ENCODE results near the gene ASZ1. TPM values are rescaled to one million over a fixed set of nuclear protein-coding genes. Genes with fewer than 3 reads are reported as not detected.
A peak's percentile ranks its signal among the peaks of the same experiment; 100 is the strongest.

The ASZ1 gene
- polyA plus RNA-seq, 4 donors: 0.04 TPM; not detected in 3

DNA sequence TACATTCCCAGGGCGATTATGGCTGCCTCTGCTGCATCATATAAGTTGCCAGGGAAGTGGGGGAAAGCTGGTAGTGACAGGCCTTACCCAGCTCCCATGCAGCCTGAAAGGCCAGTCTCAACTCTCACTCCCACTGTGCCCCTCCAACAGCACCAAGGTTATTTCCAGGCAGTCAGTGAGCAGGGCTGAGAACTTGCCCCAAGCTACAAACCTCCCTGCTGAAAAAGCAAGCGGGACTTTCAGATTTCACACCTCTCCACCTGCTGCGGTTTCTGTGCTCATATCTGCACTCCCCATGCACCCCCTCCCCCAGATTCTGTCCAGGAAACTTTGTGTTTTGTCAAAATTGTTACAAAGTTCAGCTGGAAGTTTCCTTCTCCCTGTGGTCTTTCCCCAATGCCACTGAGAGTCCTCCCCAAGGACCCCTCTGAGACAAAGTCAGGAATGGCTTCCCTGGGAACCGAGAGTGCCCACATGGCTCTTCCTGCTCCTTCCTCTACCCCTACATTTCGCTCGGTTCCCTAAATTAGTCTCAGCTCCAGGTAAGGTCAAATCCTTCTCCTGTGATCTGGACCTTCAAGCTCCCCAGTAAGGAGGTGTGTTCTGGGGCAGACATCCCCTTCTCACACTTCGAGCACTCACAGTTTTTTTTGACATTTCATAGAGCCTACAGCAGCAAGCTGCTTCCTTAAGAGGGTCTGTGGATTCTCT, 79.2 kb downstream of the ASZ1 start:
- DNase-seq (ENCODE audit: low read depth in 4 of 4, low spot score in 3 of 4): no peak

DNA sequence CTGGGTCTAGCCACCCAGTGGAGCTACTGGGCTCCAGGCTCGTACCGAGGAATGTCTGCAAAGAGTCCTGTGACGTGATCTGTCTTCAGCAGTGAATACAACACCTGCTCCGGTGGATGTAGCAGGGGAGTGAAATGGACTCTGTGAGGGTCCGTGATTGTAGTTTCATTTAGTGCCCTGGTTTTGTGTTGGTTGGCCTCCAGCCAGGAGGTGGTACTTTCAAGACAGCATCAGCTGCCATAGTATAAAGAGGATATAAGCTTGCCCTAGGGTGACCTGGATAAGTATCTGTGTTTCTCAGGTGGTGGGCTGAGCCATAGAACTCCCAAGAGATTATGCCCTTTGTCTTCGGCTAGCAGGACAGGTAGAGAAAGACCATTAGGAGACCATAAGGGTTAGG, 79.8 kb downstream of the ASZ1 start:
- DNase-seq (ENCODE audit: low read depth in 4 of 4, low spot score in 3 of 4): no peak

DNA sequence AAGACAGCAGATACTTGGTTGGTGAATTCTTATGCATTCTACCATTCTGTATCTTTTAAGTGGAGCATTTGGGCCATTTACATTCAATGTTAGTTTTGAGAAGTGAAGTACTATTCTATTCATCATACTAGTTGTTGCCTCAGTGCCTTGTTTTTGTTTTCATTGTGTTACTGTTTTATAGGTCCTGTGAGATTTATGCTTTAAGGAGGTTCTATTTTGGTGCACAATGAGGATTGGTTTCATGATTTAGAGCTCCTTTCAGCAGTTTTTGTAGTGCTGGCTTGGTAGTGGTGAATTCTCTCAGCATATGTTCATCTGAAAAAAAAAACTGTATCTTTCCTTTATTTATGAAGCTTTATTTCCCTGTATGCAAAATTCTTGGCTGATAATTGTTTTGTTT, 81.1 kb downstream of the ASZ1 start:
- DNase-seq (ENCODE audit: low read depth in 4 of 4, low spot score in 3 of 4): no peak

DNA sequence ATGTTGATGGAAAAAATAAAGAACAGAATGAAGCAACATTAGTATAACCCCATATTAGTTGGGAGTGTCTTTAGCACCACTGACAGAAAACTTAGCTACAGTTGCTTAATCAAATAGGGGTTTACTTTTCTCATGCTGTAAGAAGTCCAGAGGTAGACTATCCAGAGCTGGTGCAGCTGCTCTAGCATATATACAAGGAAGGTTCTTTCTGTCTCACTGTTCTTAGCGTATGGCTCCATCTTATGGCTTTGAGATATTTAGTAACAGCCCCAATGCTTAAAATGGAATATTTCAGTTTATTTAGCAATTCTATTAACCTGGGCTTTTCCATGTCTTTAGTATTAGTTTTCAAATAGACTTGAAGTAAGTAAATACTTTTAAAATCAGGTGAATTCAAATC, 89.3 kb downstream of the ASZ1 start:
- no peak for DNase-seq (ENCODE audit: low read depth in 4 of 4, low spot score in 3 of 4)

DNA sequence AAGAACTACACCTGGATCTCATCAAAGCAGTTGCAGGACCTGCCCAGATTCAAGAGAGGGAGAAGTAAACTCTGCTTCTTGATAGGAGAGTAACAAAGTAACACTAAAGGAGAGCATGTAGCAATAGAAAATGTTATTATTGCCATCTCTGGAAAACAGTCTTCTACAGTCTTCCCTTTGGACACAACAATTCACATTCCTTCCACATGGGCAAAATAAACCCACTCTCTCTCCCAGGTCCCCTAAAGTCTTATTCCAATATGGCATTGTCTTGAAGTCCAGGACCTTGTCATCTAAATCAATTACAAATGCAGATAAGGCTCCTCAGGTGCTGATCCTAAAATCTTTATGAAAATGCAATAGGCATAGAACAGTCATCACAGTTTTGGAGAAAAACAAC, 94.1 kb downstream of the ASZ1 start:
- DNase-seq (ENCODE audit: low read depth in 4 of 4, low spot score in 3 of 4): no peak

DNA sequence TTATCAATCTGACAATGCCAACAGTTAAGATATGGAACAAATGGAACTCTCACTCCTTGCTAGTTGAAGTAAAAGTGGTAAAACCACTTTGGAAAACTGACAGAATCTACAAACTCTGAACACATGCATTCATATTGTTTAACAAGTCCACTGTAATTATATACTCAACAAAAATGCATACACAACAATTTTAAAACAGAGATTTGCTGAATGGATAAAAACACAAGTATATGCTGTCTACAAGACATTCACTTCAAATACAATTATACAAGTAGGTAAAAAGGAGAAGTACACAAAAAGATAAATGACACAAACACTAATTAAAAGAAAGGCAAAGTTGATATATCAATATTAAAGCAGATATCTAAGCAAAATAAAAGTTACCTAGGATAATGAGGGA, 95.3 kb downstream of the ASZ1 start:
- no peak for DNase-seq (ENCODE audit: low read depth in 4 of 4, low spot score in 3 of 4)

DNA sequence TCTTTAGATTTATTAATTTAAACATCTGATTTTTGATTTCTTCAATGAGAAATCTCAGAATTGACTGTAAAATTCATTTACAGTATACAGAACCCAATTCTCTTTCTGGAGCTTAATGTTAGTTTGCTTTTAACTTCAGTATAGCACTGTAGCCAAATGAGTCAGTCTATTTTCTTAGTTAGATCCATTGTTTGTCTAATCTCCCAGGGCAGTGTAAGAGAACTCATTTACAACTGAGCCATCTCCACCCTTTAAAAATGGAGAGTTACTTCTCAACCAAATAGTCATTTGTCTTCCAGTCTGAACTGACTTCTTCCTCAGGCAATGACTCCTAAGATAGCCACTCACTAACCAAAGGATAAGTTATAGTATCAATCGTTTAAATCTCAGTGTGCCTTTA, 101.5 kb downstream of the ASZ1 start:
- DNase-seq (ENCODE audit: low read depth in 4 of 4, low spot score in 3 of 4): no peak

DNA sequence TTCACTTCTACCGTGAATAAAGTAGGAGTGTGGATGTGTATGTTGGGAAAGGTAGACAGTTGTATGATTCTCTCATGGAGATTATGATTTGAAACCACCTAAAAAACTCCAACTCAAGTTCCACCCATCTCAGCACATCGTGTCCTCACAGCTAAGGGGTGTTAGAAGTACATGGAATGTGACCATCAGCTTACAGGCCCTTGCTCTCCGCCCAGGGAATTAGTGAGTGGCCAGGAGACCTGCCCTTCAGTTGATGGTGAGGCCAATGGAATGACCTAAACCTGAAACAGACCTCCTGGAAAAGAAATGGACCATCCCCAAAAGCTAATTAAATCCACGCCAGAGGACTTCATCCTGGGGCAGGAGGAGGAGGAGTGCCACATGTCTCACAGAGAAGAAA, 102.3 kb downstream of the ASZ1 start:
- no peak for DNase-seq (ENCODE audit: low read depth in 4 of 4, low spot score in 3 of 4)

DNA sequence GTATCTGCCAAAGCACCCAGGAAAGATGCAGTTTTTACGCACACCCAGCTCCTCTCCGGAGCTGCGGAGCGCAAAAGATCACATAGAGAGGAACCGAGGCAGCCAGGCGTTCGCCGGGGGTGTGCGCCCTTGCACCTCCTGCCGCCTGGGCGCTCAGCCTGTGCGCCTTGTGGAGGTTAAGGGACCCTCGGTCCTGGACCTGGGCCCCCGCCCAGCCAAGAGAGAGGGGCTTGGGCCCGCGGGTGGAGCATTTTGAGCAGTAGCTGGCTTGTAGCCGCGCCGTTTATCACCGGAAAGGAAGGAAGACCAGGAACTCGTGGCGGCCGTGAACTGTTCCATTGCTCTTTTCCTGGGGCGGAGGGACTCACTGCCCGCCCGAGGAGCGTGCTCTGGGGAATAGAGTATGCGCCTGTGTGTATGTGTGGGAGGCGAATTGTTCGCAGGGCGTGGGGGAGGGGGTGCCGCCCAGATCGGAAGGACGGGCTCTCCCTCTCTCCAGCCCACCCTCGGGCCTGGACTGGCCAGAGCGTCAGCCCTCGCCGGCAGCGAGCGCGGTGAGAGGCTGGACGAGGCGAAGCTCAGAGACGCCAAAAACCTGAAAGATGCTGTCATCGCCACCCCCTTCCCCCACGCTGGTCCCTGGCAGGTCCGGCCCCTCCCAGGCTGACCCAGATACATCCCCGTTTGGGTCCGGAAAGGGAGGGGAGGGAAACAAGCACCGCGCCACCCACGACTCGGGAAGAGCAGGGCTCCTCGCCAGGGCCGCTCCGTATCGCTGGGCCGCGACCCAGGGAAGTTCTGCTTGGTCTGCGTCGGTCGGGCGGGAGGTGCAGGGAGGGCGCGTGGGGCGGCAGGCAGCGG, 103.2 kb downstream of the ASZ1 start:
- DNase-seq (ENCODE audit: low read depth in 4 of 4, low spot score in 3 of 4): peak in 2 of 4 donors; percentile 9 to 37

DNA sequence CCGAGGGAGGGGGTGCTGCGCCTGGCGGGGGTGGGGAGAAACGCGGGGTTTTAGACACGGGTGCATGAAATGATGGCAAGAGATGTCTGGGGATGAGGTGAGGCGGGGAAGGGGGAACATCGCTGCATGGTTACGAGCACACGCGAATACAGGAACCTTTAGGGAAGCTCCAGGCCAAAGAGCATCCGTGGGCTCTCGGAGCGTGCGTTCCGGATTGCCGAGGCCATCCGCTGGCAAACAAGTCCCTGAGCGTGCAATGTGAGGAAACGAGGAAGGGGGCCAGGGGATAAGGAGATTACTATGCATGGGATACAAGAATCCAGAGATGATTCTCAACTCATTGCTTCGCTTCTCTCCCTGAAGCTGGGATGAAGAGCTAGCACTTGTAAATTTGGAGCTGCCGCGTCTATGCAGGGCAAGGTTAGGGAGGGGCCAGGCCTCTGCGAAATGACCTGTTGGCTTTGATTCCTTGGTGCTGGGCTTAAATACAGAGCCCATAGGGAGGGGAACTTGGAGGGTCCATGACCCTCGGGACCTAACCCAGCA, 103.9 kb downstream of the ASZ1 start:
- DNase-seq (ENCODE audit: low read depth in 4 of 4, low spot score in 3 of 4): peak in 2 of 4 donors; percentile 3 to 39

DNA sequence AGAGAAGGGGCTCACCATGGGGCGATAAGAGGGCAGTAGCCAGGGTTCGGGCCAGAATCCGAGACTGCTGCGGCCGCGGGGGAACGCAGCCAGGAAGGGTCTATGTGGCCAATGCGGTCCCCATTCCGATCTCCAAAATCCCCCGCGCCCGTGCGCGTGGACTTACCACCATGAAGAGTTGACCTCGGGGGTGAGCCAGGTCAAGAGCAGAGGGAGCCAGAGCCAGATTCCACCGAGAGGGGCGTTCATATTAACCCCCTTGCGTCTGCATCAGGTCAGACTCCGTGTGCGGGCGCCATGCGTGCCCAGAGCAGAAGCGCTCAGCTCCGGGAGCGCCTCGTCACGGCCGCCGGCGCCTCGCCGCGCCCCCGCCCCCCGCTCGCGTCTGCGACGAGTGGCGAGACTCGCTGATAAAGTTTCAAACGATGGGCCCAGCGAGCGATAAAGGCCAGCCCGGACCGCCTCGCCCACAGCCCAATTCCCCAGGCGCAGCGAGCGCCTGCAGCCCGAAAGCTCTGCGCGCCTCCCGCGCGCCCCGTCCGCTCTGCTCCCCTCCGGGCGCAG, 104.5 kb downstream of the ASZ1 start, which contains the start of gene WNT2:
TSS of gene WNT2 (minus strand) at position 318 of the 564 bp plus-strand sequence. CDS start at position 249, 69 bp downstream.
- DNase-seq (ENCODE audit: low read depth in 4 of 4, low spot score in 3 of 4): peak in 2 of 4 donors; percentile 12 to 21

DNA sequence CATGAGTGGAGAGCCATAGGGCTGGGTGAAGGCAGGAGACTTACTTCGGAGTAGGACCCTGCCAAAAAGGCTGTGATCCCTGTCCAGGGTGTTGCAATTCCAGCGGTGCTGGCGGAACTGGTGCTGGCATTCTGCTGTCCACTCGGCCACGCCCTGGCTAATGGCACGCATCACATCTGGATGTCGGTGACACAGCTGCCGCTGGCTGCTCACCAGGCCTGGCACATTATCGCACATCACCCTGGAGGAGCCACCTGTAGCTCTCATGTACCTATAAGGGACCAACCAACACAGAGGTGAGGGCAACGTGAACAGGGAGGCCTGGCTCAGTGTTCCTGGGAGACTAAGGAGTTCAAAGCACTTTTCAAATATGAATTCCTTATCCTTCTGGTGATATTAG, 106.8 kb downstream of the ASZ1 start:
- no peak for DNase-seq (ENCODE audit: low read depth in 4 of 4, low spot score in 3 of 4)

DNA sequence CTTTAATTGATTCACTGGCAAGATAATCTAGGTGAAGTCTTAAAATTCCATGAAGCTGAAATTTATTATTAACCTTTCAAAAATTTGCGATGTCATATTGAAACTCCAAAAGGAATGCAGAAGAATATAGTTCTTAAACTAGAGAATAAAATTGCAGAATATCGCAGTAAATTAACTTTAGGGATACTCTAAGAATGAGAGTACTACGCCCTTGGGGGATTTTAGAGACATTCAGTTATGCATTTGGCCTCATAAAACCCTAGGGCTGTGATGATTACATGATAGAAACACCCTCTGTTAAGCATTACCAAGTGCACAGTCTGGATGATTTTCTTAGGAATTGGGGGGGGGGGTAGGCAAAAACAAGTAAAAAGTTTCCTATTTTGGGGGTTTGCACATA, 108.1 kb downstream of the ASZ1 start:
- DNase-seq (ENCODE audit: low read depth in 4 of 4, low spot score in 3 of 4): no peak

DNA sequence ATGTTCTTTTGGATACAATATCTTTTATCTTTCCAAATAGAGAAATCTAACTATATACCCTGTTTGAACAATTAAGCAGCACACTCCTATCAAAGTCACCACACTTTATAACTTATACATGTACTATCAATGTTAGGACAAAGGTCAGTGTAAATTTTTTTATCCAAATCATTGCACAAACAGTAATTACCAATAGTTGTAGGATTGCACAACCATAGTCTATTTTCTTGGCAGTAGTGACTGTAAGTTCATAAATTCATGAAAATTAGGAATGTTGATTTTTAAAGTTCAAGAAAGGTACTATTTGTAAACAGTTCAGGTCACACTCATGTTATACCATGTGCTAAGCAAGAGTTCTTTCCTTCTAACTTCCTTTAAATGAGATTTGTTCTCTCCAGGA, 113.7 kb downstream of the ASZ1 start:
- DNase-seq (ENCODE audit: low read depth in 4 of 4, low spot score in 3 of 4): no peak

Other genes starting within 250 kb of the ASZ1 start
- under 1 TPM; 0.46 to 0.97 (median 0.79) TPM for gene WNT2, start 104.4 kb downstream of the ASZ1 start, polyA plus RNA-seq (ENCODE audit: insufficient read length in 4 of 4)
- gene CFTR, start 52.5 kb upstream of the ASZ1 start, polyA plus RNA-seq (ENCODE audit: insufficient read length in 4 of 4): 1 to 10 TPM; 2.6 to 5.5 (median 3.8) TPM